ENCODE measurements around the gene OGA.

OGA gene

GRCh38 chr10:101858723-101859500 lies 40.7 kb upstream of the OGA start:
- no peak for TF ChIP-seq POU6F1 (CRISPR knock-in tag; IDR thresholded peaks at IDR 0.05; ENCODE audit: borderline replicate concordance, low read depth)
- TF ChIP-seq CSDC2 (CRISPR knock-in tag; IDR thresholded peaks at IDR 0.05) = no peak
- TF ChIP-seq TSHZ2 (CRISPR knock-in tag; IDR thresholded peaks at IDR 0.05) = no peak
- ATAC-seq = no peak

- no peak for TF ChIP-seq TOX (CRISPR knock-in tag; IDR thresholded peaks at IDR 0.05; ENCODE audit: borderline replicate concordance)
- no peak for TF ChIP-seq TCF4 (CRISPR knock-in tag; IDR thresholded peaks at IDR 0.05; ENCODE audit: borderline replicate concordance)
- no peak for TF ChIP-seq ARNTL (CRISPR knock-in tag; IDR thresholded peaks at IDR 0.05; ENCODE audit: borderline replicate concordance, low read depth)
- TF ChIP-seq ZNF8 (CRISPR knock-in tag; IDR thresholded peaks at IDR 0.05) = no peak
- no peak for TF ChIP-seq ZC3H10 (CRISPR knock-in tag; IDR thresholded peaks at IDR 0.05)
- TF ChIP-seq GLIS3 (CRISPR knock-in tag; IDR thresholded peaks at IDR 0.05) = no peak
- no peak for TF ChIP-seq ESRRG (CRISPR knock-in tag; IDR thresholded peaks at IDR 0.05)
- TF ChIP-seq CREB5 (CRISPR knock-in tag; IDR thresholded peaks at IDR 0.05; ENCODE audit: low read depth) = no peak
- no peak for TF ChIP-seq SNAI2 (CRISPR knock-in tag; IDR thresholded peaks at IDR 0.05)
- ATAC-seq = no peak
Observed at GRCh38 chr10:101857802-101858476, 39.7 kb upstream of the OGA start.

GRCh38 chr10:101856626-101857025 lies 38.4 kb upstream of the OGA start:
- no peak for TF ChIP-seq POU6F1 (CRISPR knock-in tag; IDR thresholded peaks at IDR 0.05; ENCODE audit: borderline replicate concordance, low read depth)
- no peak for TF ChIP-seq ZC3H10 (CRISPR knock-in tag; IDR thresholded peaks at IDR 0.05)
- no peak for TF ChIP-seq OSR1 (CRISPR knock-in tag; IDR thresholded peaks at IDR 0.05)
- no peak for TF ChIP-seq GLIS3 (CRISPR knock-in tag; IDR thresholded peaks at IDR 0.05)
- no peak; the same call in 2 of the 3 replicates for ATAC-seq

- no peak for ATAC-seq
- no peak for TF ChIP-seq GLIS3 (CRISPR knock-in tag; IDR thresholded peaks at IDR 0.05)
- no peak for TF ChIP-seq ISL1 (CRISPR knock-in tag; IDR thresholded peaks at IDR 0.05)
- TF ChIP-seq RARB (CRISPR knock-in tag; IDR thresholded peaks at IDR 0.05) = no peak
- no peak for TF ChIP-seq ZNF70 (CRISPR knock-in tag; IDR thresholded peaks at IDR 0.05)
- TF ChIP-seq TOX (CRISPR knock-in tag; IDR thresholded peaks at IDR 0.05; ENCODE audit: borderline replicate concordance) = no peak
- no peak for TF ChIP-seq PPARA (CRISPR knock-in tag; IDR thresholded peaks at IDR 0.05; ENCODE audit: borderline replicate concordance)
- TF ChIP-seq POU6F1 (CRISPR knock-in tag; IDR thresholded peaks at IDR 0.05; ENCODE audit: borderline replicate concordance, low read depth) = no peak
- TF ChIP-seq BACH2 (CRISPR knock-in tag; IDR thresholded peaks at IDR 0.05; ENCODE audit: borderline replicate concordance) = no peak
- no peak for TF ChIP-seq ZFP3 (CRISPR knock-in tag; IDR thresholded peaks at IDR 0.05)
Observed at GRCh38 chr10:101851411-101852116, 33.3 kb upstream of the OGA start.
